HepG2 (cell line): ENCODE results near the gene PDSS2. TPM values are rescaled to one million over a fixed set of nuclear protein-coding genes. Genes with fewer than 3 reads are reported as not detected.
A peak's percentile ranks its signal among the peaks of the same experiment; 100 is the strongest.

Experiments used
- AGO2 ChIP-seq: fragments of 200-400 bp; formaldehyde crosslinking; optimal IDR thresholded peaks from 2 replicates; pipeline ENCODE3; 2017; ENCODE audit warnings: mild to moderate bottlenecking, low read depth, low read length, moderate library complexity
- ARNT2 ChIP-seq: sonication (generic); formaldehyde crosslinking; IDR thresholded peaks from 2 replicates; pipeline ENCODE4 v1.8.0; 2022; ENCODE audit warnings: mild to moderate bottlenecking, low read depth, missing genetic modification reagents, moderate library complexity
- BCL6 ChIP-seq: IDR thresholded peaks from 2 replicates; pipeline ENCODE4 v1.6.1; 2016; ENCODE audit warnings: missing genetic modification reagents, missing compliant biosample characterization
- BORCS8-MEF2B ChIP-seq: sonication (generic); formaldehyde crosslinking; IDR thresholded peaks from 2 replicates; pipeline ENCODE4 v1.8.0; 2022; ENCODE audit warnings: mild to moderate bottlenecking, missing genetic modification reagents
- BRF2 ChIP-seq: sonication (generic); formaldehyde crosslinking; IDR thresholded peaks from 2 replicates; pipeline ENCODE4 v1.8.1; 2022; ENCODE audit warnings: mild to moderate bottlenecking, missing genetic modification reagents
- CSRNP2 ChIP-seq: sonication (generic); formaldehyde crosslinking; conservative IDR thresholded peaks from 2 replicates; pipeline ENCODE4 v1.8.0; 2022; ENCODE audit warnings: low read depth, missing genetic modification reagents
- EP300 ChIP-seq, 3 experiments: sonication (generic) in 1 of 3; formaldehyde crosslinking in 1 of 3; IDR thresholded peaks; 2 replicates each; pipeline versions ENCODE4 v1.5.1 to v1.6.1; 2011 to 2020; ENCODE audit warnings: low read depth in 2 of 3, low read length in 2 of 3, borderline replicate concordance in 1 of 3, improper control_type of control experiment in 1 of 3, mild to moderate bottlenecking in 1 of 3, missing genetic modification reagents in 1 of 3, moderate library complexity in 1 of 3
- GABPB1 ChIP-seq: IDR thresholded peaks from 2 replicates; pipeline ENCODE4 v1.6.1; 2016; ENCODE audit warnings: mild to moderate bottlenecking, missing genetic modification reagents, moderate library complexity, missing compliant biosample characterization
- KDM1A ChIP-seq: IDR thresholded peaks from 2 replicates; pipeline ENCODE4 v1.6.1; 2016; ENCODE audit warnings: missing compliant biosample characterization
- KDM2A ChIP-seq: sonication (generic); formaldehyde crosslinking; IDR thresholded peaks from 2 replicates; pipeline ENCODE4 v1.4.0; 2020; ENCODE audit warnings: low read depth, missing genetic modification reagents, borderline replicate concordance
- KLF11 ChIP-seq: IDR thresholded peaks from 2 replicates; pipeline ENCODE4 v1.6.1; 2016; ENCODE audit warnings: missing compliant biosample characterization
- KLF12 ChIP-seq: sonication (generic); formaldehyde crosslinking; IDR thresholded peaks from 2 replicates; pipeline ENCODE4 v1.4.0; 2020; ENCODE audit warnings: missing genetic modification reagents, borderline replicate concordance
- MBD4 ChIP-seq: IDR thresholded peaks from 2 replicates; pipeline ENCODE4 v1.6.1; 2012; ENCODE audit warnings: low read length, inconsistent platforms, borderline replicate concordance
- MED8 ChIP-seq: sonication (generic); formaldehyde crosslinking; IDR thresholded peaks from 2 replicates; pipeline ENCODE4 v1.8.1; 2023; ENCODE audit warnings: mild to moderate bottlenecking, missing genetic modification reagents; ENCODE audit not compliant: insufficient replicate concordance
- MEIS2 ChIP-seq: sonication (generic); formaldehyde crosslinking; IDR thresholded peaks from 2 replicates; pipeline ENCODE4 v1.9.0; 2021; ENCODE audit warnings: mild to moderate bottlenecking, missing genetic modification reagents
- MTA1 ChIP-seq: sonication (generic); formaldehyde crosslinking; IDR thresholded peaks from 2 replicates; pipeline ENCODE4 v1.4.0; 2020; ENCODE audit warnings: missing genetic modification reagents, mild to moderate bottlenecking, borderline replicate concordance
- PAX8 ChIP-seq: sonication (generic); formaldehyde crosslinking; IDR thresholded peaks from 2 replicates; pipeline ENCODE4 v1.8.0; 2022; ENCODE audit warnings: mild to moderate bottlenecking, missing genetic modification reagents, borderline replicate concordance
- POGZ ChIP-seq: sonication (generic); formaldehyde crosslinking; IDR thresholded peaks from 2 replicates; pipeline ENCODE4 v1.4.0; 2020; ENCODE audit warnings: mild to moderate bottlenecking, missing genetic modification reagents
- RBAK ChIP-seq: sonication (generic); formaldehyde crosslinking; IDR thresholded peaks from 2 replicates; pipeline ENCODE4 v1.5.1; 2020; ENCODE audit warnings: mild to moderate bottlenecking, missing genetic modification reagents
- SP1 ChIP-seq, 2 experiments: fragments of 450-650 bp in 1 of 2; sonication (generic) in 1 of 2; formaldehyde crosslinking in 1 of 2; IDR thresholded peaks; 2 replicates each; pipeline versions ENCODE4 v1.4.0 to v1.6.1; 2016 to 2020; ENCODE audit warnings: missing genetic modification reagents in 1 of 2
- TBX3 ChIP-seq: fragments of 450-650 bp; IDR thresholded peaks from 2 replicates; pipeline ENCODE4 v1.6.1; 2017; ENCODE audit warnings: antibody characterized with exemption, mild to moderate bottlenecking, inconsistent platforms, borderline replicate concordance
- TCF7 ChIP-seq: sonication (generic); IDR thresholded peaks from 2 replicates; pipeline ENCODE4 v1.6.1; 2016; ENCODE audit warnings: antibody characterized with exemption, low read depth
- THAP11 ChIP-seq: IDR thresholded peaks from 2 replicates; pipeline ENCODE4 v1.6.1; 2016; ENCODE audit warnings: missing biosample characterization, missing genetic modification reagents
- XRCC5 ChIP-seq: fragments of 200-400 bp; formaldehyde crosslinking; optimal IDR thresholded peaks from 2 replicates; pipeline ENCODE3; 2017; ENCODE audit warnings: mild to moderate bottlenecking, low read length
- ZNF235 ChIP-seq: sonication (generic); formaldehyde crosslinking; IDR thresholded peaks from 2 replicates; pipeline ENCODE4 v1.8.1; 2023; ENCODE audit warnings: mild to moderate bottlenecking, missing genetic modification reagents, borderline replicate concordance
- ZNF451 ChIP-seq: sonication (generic); formaldehyde crosslinking; IDR thresholded peaks from 2 replicates; pipeline ENCODE4 v1.5.0; 2020; ENCODE audit warnings: mild to moderate bottlenecking, missing genetic modification reagents
- ZNF570 ChIP-seq: sonication (generic); formaldehyde crosslinking; IDR thresholded peaks from 2 replicates; pipeline ENCODE4 v1.4.0; 2020; ENCODE audit warnings: mild to moderate bottlenecking, missing genetic modification reagents, borderline replicate concordance
- ZNF709 ChIP-seq: sonication (generic); formaldehyde crosslinking; IDR thresholded peaks from 2 replicates; pipeline ENCODE4 v1.5.0; 2020; ENCODE audit warnings: mild to moderate bottlenecking, missing genetic modification reagents
- ZNF772 ChIP-seq: sonication (generic); formaldehyde crosslinking; IDR thresholded peaks from 2 replicates; pipeline ENCODE4 v1.5.0; 2020; ENCODE audit warnings: mild to moderate bottlenecking, missing genetic modification reagents
- polyA plus RNA-seq, 8 experiments: library from polyadenylated mRNA; depleted of rRNA in 3 of 8; stranded (reverse) in 7 of 8; unstranded in 1 of 8; fragments of >200 nt; fragmentation: Illumina TruSeq in 4 of 8; extraction: Trizol in 4 of 8; gene quantifications; 2 replicates each; pipeline versions ENCODE4 v1.2.1 to v1.2.3, GENCODE V29; 2011 to 2016; ENCODE audit warnings: low read depth in 4 of 8, missing spikeins in 1 of 8, mixed read lengths in 1 of 8; ENCODE audit not compliant: insufficient read depth in 1 of 8
- total RNA-seq, 5 experiments: library from RNA; depleted of rRNA; stranded (reverse); fragments of >200 nt; fragmentation: Illumina TruSeq; extraction: Trizol; gene quantifications; 2 replicates each; pipeline ENCODE4 v1.2.3, GENCODE V29; 2016; ENCODE audit warnings: low read depth in 1 of 5

PDSS2 gene
- total and polyA plus RNA-seq, 2 of the 13 experiments (the other 11 are each of a cell fraction or from before 2014, with no cell fraction given): 16.2 to 17.0 TPM

- TF ChIP-seq BCL6 (no peak), XRCC5 (peak; percentile 23), TBX3 (no peak), EP300 (IDR thresholded peaks at IDR 0.05; ENCODE audit: low read depth in 2 of 2, low read length in 2 of 2) (no peak), EP300 (CRISPR knock-in tag; IDR thresholded peaks at IDR 0.05; ENCODE audit: borderline replicate concordance) (no peak), MED8 (no peak), PAX8 (CRISPR knock-in tag) (no peak), SP1 (IDR thresholded peaks at IDR 0.05) (no peak), SP1 (CRISPR knock-in tag; IDR thresholded peaks at IDR 0.05) (no peak), RBAK (CRISPR knock-in tag) (no peak), ZNF235 (CRISPR knock-in tag) (no peak), ZNF570 (no peak), AGO2 (peak; percentile 33), KDM1A (CRISPR knock-in tag) (peak; percentile 56; the same call in 1 of the 2 replicates), KDM2A (CRISPR knock-in tag) (peak; percentile 56; the same call in 1 of the 2 replicates), CSRNP2 (CRISPR knock-in tag) (no peak), KLF11 (CRISPR knock-in tag) (no peak), ZNF772 (peak; percentile 12; the same call in 1 of the 2 replicates), ZNF709 (CRISPR knock-in tag) (no peak), ARNT2 (peak; percentile 32; the same call in 1 of the 2 replicates), TCF7 (no peak), GABPB1 (CRISPR knock-in tag) (peak; percentile 65; the same call in 1 of the 2 replicates), THAP11 (CRISPR knock-in tag) (peak; percentile 52), MTA1 (CRISPR knock-in tag) (peak; percentile 71; the same call in 1 of the 2 replicates), ZNF451 (0 out of 2 replicates have a peak, but pooled peaks have one; percentile 1), MBD4 (no peak), BRF2 (peak; percentile 49; the same call in 1 of the 2 replicates), MEIS2 (CRISPR knock-in tag) (no peak; the same call in 1 of the 2 replicates), BORCS8-MEF2B (CRISPR knock-in tag) (peak; percentile 73; the same call in 1 of the 2 replicates), POGZ (CRISPR knock-in tag) (peak; percentile 30; the same call in 1 of the 2 replicates), KLF12 (CRISPR knock-in tag) (peak; percentile 78)
Observed at GRCh38 chr6:107114213-107114925, 345.0 kb downstream of the PDSS2 start (continued).
